Naive thymus-derived CD4-positive, alpha-beta T cell (primary cell): ENCODE measurements around the gene C11orf71. TPM values are rescaled to one million over a fixed set of nuclear protein-coding genes. Genes with fewer than 3 reads are reported as not detected.

Experiments used
- ATAC-seq: fragments of 150-1000 bp; cut with Tn5 transposase; 2 replicates; pipeline ENCODE4 v1.10.0; 2021; ENCODE audit warnings: mild to moderate bottlenecking, moderate library complexity
- CTCF ChIA-PET: fragments of 350-600 bp; sonication (Branson Sonifier 250); formaldehyde crosslinking; loops from one replicate; lab custom pipeline; 2021; ENCODE audit warnings: antibody characterized with exemption; lab: Charles Lee
- POLR2A ChIA-PET: fragments of 350-600 bp; sonication (Branson Sonifier 250); formaldehyde crosslinking; loops from one replicate; lab custom pipeline; 2021; ENCODE audit warnings: antibody characterized with exemption, inconsistent platforms; lab: Charles Lee
- DNase-seq, 9 donors: peaks; one replicate each; pipeline versions ENCODE4 v3.0.0 to v3.0.0-alpha.2; 2020 to 2022; ENCODE audit warnings: mixed read lengths in 1 of 9
- H3K27ac ChIP-seq: one replicate; pipeline ENCODE4 v1.7.0; 2013; ENCODE audit warnings: mild to moderate bottlenecking, low read depth, low read length, moderate library complexity
- H3K27me3 ChIP-seq, 2 donors: one replicate each; pipeline ENCODE4 v1.7.0; 2013; ENCODE audit warnings: low read length in 2 of 2, mild to moderate bottlenecking in 2 of 2, moderate library complexity in 2 of 2; ENCODE audit not compliant: control insufficient read depth in 2 of 2, insufficient read depth in 2 of 2
- H3K36me3 ChIP-seq, 3 experiments: 1 replicate in 2 of 3; 2 replicates in 1 of 3; pipeline ENCODE4 v1.7.0; 2013; ENCODE audit warnings: low read length in 3 of 3, mild to moderate bottlenecking in 3 of 3, moderate library complexity in 1 of 3; ENCODE audit not compliant: insufficient read depth in 3 of 3, control insufficient read depth in 2 of 3
- H3K4me1 ChIP-seq, 2 donors: one replicate each; pipeline ENCODE4 v1.7.0; 2013; ENCODE audit warnings: low read length in 2 of 2, mild to moderate bottlenecking in 2 of 2, moderate library complexity in 1 of 2; ENCODE audit not compliant: control insufficient read depth in 2 of 2, insufficient read depth in 2 of 2
- H3K4me3 ChIP-seq: 2 replicates; pipeline ENCODE4 v1.7.0; 2013; ENCODE audit warnings: mild to moderate bottlenecking, low read length
- H3K9me3 ChIP-seq, 3 experiments: 1 replicate in 2 of 3; 2 replicates in 1 of 3; pipeline ENCODE4 v1.7.0; 2013; ENCODE audit warnings: low read length in 3 of 3; ENCODE audit not compliant: control insufficient read depth in 2 of 3
- H3K27ac Mint-ChIP-seq, 9 donors: one replicate each; pipeline ENCODE4 v1.8.0; 2020 to 2022; ENCODE audit warnings: mixed read lengths in 9 of 9, mild to moderate bottlenecking in 8 of 9, moderate library complexity in 5 of 9, inconsistent platforms in 2 of 9
- H3K27me3 Mint-ChIP-seq, 5 donors: one replicate each; pipeline ENCODE4 v1.8.0; 2021 to 2022; ENCODE audit warnings: mixed read lengths in 5 of 5, mild to moderate bottlenecking in 1 of 5
- H3K36me3 Mint-ChIP-seq, 5 donors: one replicate each; pipeline ENCODE4 v1.8.0; 2020 to 2022; ENCODE audit warnings: mixed read lengths in 5 of 5, mild to moderate bottlenecking in 3 of 5, inconsistent platforms in 1 of 5
- H3K4me1 Mint-ChIP-seq, 7 donors: one replicate each; pipeline ENCODE4 v1.8.0; 2020 to 2022; ENCODE audit warnings: mixed read lengths in 7 of 7, mild to moderate bottlenecking in 3 of 7, inconsistent platforms in 1 of 7
- H3K4me3 Mint-ChIP-seq, 10 donors: one replicate each; pipeline ENCODE4 v1.8.0; 2020 to 2022; ENCODE audit warnings: mild to moderate bottlenecking in 10 of 10, mixed read lengths in 10 of 10, moderate library complexity in 6 of 10, inconsistent platforms in 2 of 10
- H3K9me3 Mint-ChIP-seq, 11 donors: one replicate each; pipeline ENCODE4 v1.8.0; 2020 to 2022; ENCODE audit warnings: mixed read lengths in 11 of 11, mild to moderate bottlenecking in 4 of 11, inconsistent platforms in 1 of 11, moderate library complexity in 1 of 11
- intact Hi-C, 2 donors: fragments of 100-400 bp; cut with micrococcal nuclease; formaldehyde crosslinking; loops; one replicate each; pipeline ENCODE4 v1.15.1; 2023
- polyA plus RNA-seq, 2 donors: library from polyadenylated mRNA; unstranded; fragments of 300-500 nt; fragmentation: Illumina TruSeq; gene quantifications; one replicate each; pipeline ENCODE4 v1.2.3, GENCODE V29; 2021
- total RNA-seq, 6 experiments: library from RNA in 5 of 6; stranded (reverse) in 5 of 6; gene quantifications; 1 replicate in 5 of 6; 2 replicates in 1 of 6; pipeline ENCODE4 v1.2.3 and lab custom pipeline; 2021 to 2026

Gene C11orf71
- total and polyA plus RNA-seq, 7 experiments from 2014 or later: 6.0 to 19.4 (median 17.1) TPM

DNA sequence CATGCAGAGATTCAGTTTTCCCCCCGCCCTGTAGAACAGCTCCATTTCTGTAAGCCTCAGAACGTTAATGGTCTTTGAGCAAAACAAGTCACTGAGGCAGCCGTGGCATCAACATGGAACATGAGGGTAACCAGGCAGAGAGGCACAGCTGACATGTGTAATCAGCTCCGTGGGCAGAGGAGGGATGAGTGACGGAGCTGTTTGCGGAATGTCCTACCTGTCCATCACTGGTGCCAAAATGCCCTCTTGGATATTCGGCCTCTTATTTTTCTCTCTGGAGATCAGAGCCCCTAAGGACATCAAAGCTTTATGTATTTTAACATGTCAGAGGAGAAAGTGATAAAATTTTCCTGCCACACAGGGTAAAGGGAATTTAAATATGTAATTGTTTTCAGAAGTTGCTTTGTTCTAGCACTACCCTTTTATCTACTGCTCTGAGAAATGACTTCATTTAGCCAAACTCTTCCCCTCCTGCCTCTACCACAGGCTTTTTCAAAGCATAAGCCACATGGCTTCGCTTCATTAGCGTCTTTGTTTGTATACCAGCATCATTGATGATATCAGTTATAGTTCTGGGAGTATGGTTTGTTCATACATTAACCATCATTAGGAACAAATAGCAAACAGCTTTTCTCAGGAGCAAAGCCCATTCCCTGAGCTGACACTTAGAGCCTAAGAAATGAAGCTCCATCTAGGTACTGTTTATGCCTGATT is 32.9 kb downstream of the C11orf71 start:
- Histone ChIP-seq H3K9me3 (no peaks in the 10 kb centered on the region), H3K36me3 (no peaks in the 10 kb centered on the region), H3K4me3 (no peak overlapping the region), H3K27ac (no peak overlapping the region), H3K4me1 (no peaks in the 10 kb centered on the region), H3K27me3 (no peaks in the 10 kb centered on the region)
- intact Hi-C loops: no loop called here
- H3K36me3 Mint-ChIP-seq: no peaks in the 10 kb centered on the region
- H3K4me1 Mint-ChIP-seq: peaks cover 0 to 1% (median 0%) of the 10 kb centered on the region in 7 donors
- peaks cover 4 to 30% (median 16%) of the 10 kb centered on the region in 5 donors for H3K27me3 Mint-ChIP-seq
- no peak overlapping the region for H3K27ac Mint-ChIP-seq
- ChIA-PET POLR2A (interaction anchor here (0.5 kb wide), 1 partner anchor 8 kb away, joined by 3 read pairs; no protein-coding TSS in a partner anchor), CTCF (no interaction called here)
- peaks cover 0 to 1% (median 0%) of the 10 kb centered on the region in 11 donors for H3K9me3 Mint-ChIP-seq
- no peak for DNase-seq
- ATAC-seq: no peak
- no peak overlapping the region for H3K4me3 Mint-ChIP-seq

DNA sequence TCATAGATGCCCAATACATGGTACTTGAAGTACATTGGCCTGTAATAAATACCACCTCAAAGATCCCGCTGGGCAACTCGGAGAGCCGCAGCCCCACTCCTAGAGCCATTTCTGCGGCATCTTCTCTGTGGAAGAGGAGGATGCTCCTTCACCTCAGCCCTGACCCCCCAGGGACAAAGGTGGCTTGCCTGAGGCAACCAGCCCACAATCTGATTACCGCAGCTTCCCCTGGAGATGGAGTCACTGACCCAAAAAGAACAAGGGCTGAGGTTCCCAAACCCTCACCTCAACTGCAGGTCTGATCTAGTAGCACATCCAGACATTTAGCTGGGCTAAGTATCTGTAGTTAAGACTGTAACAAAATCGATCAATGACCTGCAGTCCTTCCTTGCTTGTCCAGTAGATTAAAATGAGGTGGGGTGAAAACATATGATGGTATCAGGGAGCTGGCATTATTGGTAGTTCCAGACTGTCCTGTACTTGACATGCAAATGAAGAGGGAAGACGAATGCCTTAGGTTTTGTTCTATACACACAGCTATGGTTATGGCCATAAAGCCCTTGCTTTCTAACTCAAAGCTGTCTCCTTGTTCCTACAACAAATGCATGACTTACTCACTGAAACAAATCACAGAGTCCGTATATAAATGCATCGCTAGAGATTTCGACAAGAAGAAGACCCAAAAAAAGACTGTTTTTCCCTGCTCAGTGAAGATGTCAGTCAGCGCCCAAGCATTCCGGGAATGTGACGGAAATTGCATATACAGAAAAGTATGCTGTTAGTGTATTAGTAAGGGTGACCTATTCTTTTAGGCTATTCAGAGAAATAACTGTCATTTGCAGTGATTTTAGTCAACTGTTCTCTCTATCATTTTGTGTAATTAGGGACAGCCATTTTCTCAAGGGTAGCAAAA is 33.7 kb downstream of the C11orf71 start:
- no peak overlapping the region for H3K4me3 ChIP-seq
- no peaks in the 10 kb centered on the region for H3K36me3 ChIP-seq
- POLR2A ChIA-PET: no interaction called here
- H3K4me1 Mint-ChIP-seq: peaks cover 0 to 1% (median 0%) of the 10 kb centered on the region in 7 donors
- peaks cover 3 to 27% (median 14%) of the 10 kb centered on the region in 5 donors for H3K27me3 Mint-ChIP-seq
- CTCF ChIA-PET: no interaction called here
- ATAC-seq (no peak), DNase-seq (no peak)
- no peaks in the 10 kb centered on the region for H3K4me1 ChIP-seq
- H3K4me3 Mint-ChIP-seq: no peak overlapping the region
- H3K27ac Mint-ChIP-seq: no peak overlapping the region
- H3K36me3 Mint-ChIP-seq: no peaks in the 10 kb centered on the region
- no peaks in the 10 kb centered on the region for H3K9me3 ChIP-seq
- no peak overlapping the region for H3K27ac ChIP-seq
- H3K9me3 Mint-ChIP-seq: peaks cover 0 to 1% (median 0%) of the 10 kb centered on the region in 11 donors
- no peaks in the 10 kb centered on the region for H3K27me3 ChIP-seq
- intact Hi-C loops: no loop called here

- Mint-ChIP-seq H3K4me3 (no peak overlapping the region), H3K36me3 (no peaks in the 10 kb centered on the region), H3K4me1 (peaks cover 0 to 1% (median 0%) of the 10 kb centered on the region in 7 donors), H3K9me3 (no peaks in the 10 kb centered on the region), H3K27ac (no peak overlapping the region), H3K27me3 (peaks cover 0 to 36% (median 21%) of the 10 kb centered on the region in 5 donors)
- H3K9me3 ChIP-seq: no peaks in the 10 kb centered on the region
- ATAC-seq (no peak), DNase-seq (no peak)
- no peaks in the 10 kb centered on the region for H3K36me3 ChIP-seq
- H3K27ac ChIP-seq: no peak overlapping the region
- ChIA-PET CTCF (no interaction called here), POLR2A (no interaction called here)
- no peaks in the 10 kb centered on the region for H3K4me1 ChIP-seq
- intact Hi-C loops: no loop called here
- H3K27me3 ChIP-seq: no peaks in the 10 kb centered on the region
- no peak overlapping the region for H3K4me3 ChIP-seq
Observed at GRCh38 chr11:114362958-114363357, 37.4 kb downstream of the C11orf71 start.

- ATAC-seq (no peak), DNase-seq (no peak)
- ChIA-PET POLR2A (no interaction called here), CTCF (no interaction called here)
- Histone ChIP-seq H3K9me3 (no peaks in the 10 kb centered on the region), H3K36me3 (no peaks in the 10 kb centered on the region), H3K4me3 (no peak overlapping the region), H3K4me1 (no peaks in the 10 kb centered on the region), H3K27ac (no peak overlapping the region), H3K27me3 (no peaks in the 10 kb centered on the region)
- intact Hi-C loops: no loop called here
- Mint-ChIP-seq H3K27me3 (peaks cover 0 to 33% (median 15%) of the 10 kb centered on the region in 5 donors), H3K4me1 (no peaks in the 10 kb centered on the region), H3K9me3 (no peaks in the 10 kb centered on the region), H3K36me3 (no peaks in the 10 kb centered on the region), H3K27ac (no peak overlapping the region), H3K4me3 (no peak overlapping the region)
Observed at GRCh38 chr11:114362326-114362725, 38.0 kb downstream of the C11orf71 start.

DNA sequence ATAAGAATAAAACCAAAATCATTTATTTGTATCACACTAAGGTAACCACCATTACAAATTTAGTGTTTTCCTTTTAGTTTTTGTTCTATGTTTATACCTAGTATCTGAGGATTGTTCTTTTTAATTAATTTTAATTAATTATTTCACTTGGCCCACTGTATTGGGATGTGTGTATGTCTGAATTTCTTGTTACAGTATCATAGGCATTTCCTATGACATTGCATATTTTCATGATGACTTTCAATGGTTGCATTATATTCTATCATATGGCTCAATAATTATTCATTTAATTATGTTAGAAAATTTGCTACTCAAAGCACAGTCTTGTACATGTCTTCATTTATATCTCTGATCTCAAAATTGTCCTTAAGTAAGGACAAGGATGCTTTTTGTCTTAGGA is 41.0 kb downstream of the C11orf71 start:
- CTCF ChIA-PET: no interaction called here
- Histone ChIP-seq H3K4me1 (no peaks in the 10 kb centered on the region), H3K27ac (no peak overlapping the region), H3K4me3 (no peak overlapping the region), H3K9me3 (no peaks in the 10 kb centered on the region), H3K27me3 (no peaks in the 10 kb centered on the region), H3K36me3 (no peaks in the 10 kb centered on the region)
- peaks cover 0 to 30% (median 10%) of the 10 kb centered on the region in 5 donors for H3K27me3 Mint-ChIP-seq
- DNase-seq (no peak), ATAC-seq (no peak)
- H3K4me3 Mint-ChIP-seq: no peak overlapping the region
- POLR2A ChIA-PET: interaction anchor here (0.7 kb wide), 1 partner anchor 8 kb away, joined by 3 read pairs; no protein-coding TSS in a partner anchor
- intact Hi-C loops: no loop called here
- no peak overlapping the region for H3K27ac Mint-ChIP-seq
- H3K4me1 Mint-ChIP-seq: no peaks in the 10 kb centered on the region
- H3K36me3 Mint-ChIP-seq: no peaks in the 10 kb centered on the region
- H3K9me3 Mint-ChIP-seq: no peaks in the 10 kb centered on the region

GRCh38 chr11:114358716-114359115 is 41.6 kb downstream of the C11orf71 start:
- DNase-seq: no peak
- intact Hi-C loops: no loop called here
- Mint-ChIP-seq H3K9me3 (no peaks in the 10 kb centered on the region), H3K4me1 (no peaks in the 10 kb centered on the region), H3K27me3 (peaks cover 0 to 30% (median 10%) of the 10 kb centered on the region in 5 donors), H3K27ac (no peak overlapping the region), H3K36me3 (no peaks in the 10 kb centered on the region), H3K4me3 (no peak overlapping the region)
- no peak for ATAC-seq
- Histone ChIP-seq H3K36me3 (no peaks in the 10 kb centered on the region), H3K9me3 (no peaks in the 10 kb centered on the region), H3K4me1 (no peaks in the 10 kb centered on the region), H3K27ac (no peak overlapping the region), H3K4me3 (no peak overlapping the region), H3K27me3 (no peaks in the 10 kb centered on the region)
- ChIA-PET CTCF (no interaction called here), POLR2A (interaction anchor here (1.2 kb wide), 1 partner anchor 11 kb away, joined by 3 read pairs; no protein-coding TSS in a partner anchor)
